Karpas-422 (cell line): ENCODE measurements around the gene TIMD4. TPM values are rescaled to one million over a fixed set of nuclear protein-coding genes. Genes with fewer than 3 reads are reported as not detected.

Experiments
- DNase-seq: peaks from one replicate; pipeline ENCODE4 v3.0.0-alpha.2; 2015
- H2AFZ ChIP-seq: fragments of 200-600 bp; sonication (generic); 2 replicates; pipeline ENCODE4 v1.6.1; 2014; ENCODE audit warnings: antibody characterized with exemption, low read length, mixed read lengths
- H3K27ac ChIP-seq: fragments of 200-600 bp; sonication (generic); 2 replicates; pipeline ENCODE4 v1.5.1; 2014; ENCODE audit warnings: mild to moderate bottlenecking, low read length, moderate library complexity
- H3K27me3 ChIP-seq: fragments of 200-600 bp; sonication (generic); 2 replicates; pipeline ENCODE4 v1.6.1; 2014; ENCODE audit warnings: low read length, mixed read lengths
- H3K36me3 ChIP-seq: fragments of 200-600 bp; sonication (generic); 2 replicates; pipeline ENCODE4 v1.6.1; 2014; ENCODE audit warnings: low read length, mixed read lengths; ENCODE audit not compliant: insufficient read depth
- H3K4me1 ChIP-seq: fragments of 200-600 bp; sonication (generic); 2 replicates; pipeline ENCODE4 v1.6.1; 2014; ENCODE audit warnings: mild to moderate bottlenecking, low read length, mixed read lengths
- H3K4me2 ChIP-seq: fragments of 200-600 bp; sonication (generic); 2 replicates; pipeline ENCODE4 v1.6.1; 2014; ENCODE audit warnings: low read length, low read depth, mild to moderate bottlenecking; ENCODE audit not compliant: poor library complexity, severe bottlenecking
- H3K4me3 ChIP-seq: fragments of 200-600 bp; sonication (generic); 2 replicates; pipeline ENCODE4 v1.5.1; 2014; ENCODE audit warnings: mild to moderate bottlenecking, antibody characterized with exemption, low read length, mixed read lengths
- H3K79me2 ChIP-seq: fragments of 200-600 bp; sonication (generic); 2 replicates; pipeline ENCODE4 v1.6.1; 2014; ENCODE audit warnings: mild to moderate bottlenecking, low read length, mixed read lengths
- H3K9ac ChIP-seq: fragments of 200-600 bp; sonication (generic); 2 replicates; pipeline ENCODE4 v1.6.0; 2014; ENCODE audit warnings: low read length
- H3K9me2 ChIP-seq: fragments of 200-600 bp; sonication (generic), shearing (Covaris generic); replicated peaks from 2 replicates; pipeline ENCODE4 v1.6.0; 2014; ENCODE audit warnings: mild to moderate bottlenecking, low read length, moderate library complexity; ENCODE audit not compliant: insufficient read depth
- H3K9me3 ChIP-seq: fragments of 300-700, 200-600 bp; sonication (generic); 2 replicates; pipeline ENCODE4 v1.6.1; 2014; ENCODE audit warnings: low read length, mixed read lengths
- H4K20me1 ChIP-seq: fragments of 200-600 bp; sonication (generic); 2 replicates; pipeline ENCODE4 v1.6.1; 2014; ENCODE audit warnings: mild to moderate bottlenecking, antibody characterized with exemption, low read length, low read depth; ENCODE audit not compliant: insufficient read depth
- total RNA-seq: library from RNA; depleted of rRNA; stranded (reverse); fragments of >200 nt; shearing (Covaris generic); gene quantifications from 2 replicates; pipeline ENCODE4 v1.2.3, GENCODE V29; 2014; ENCODE audit warnings: low replicate concordance

The TIMD4 gene
- total RNA-seq, 1 experiment from 2014 or later = not detected

- H3K4me2 ChIP-seq = no peak overlapping the region
- no peak overlapping the region for H2AFZ ChIP-seq
- DNase-seq = no peak
- no peaks in the 10 kb centered on the region for H3K9me2 ChIP-seq
- H3K4me1 ChIP-seq = peaks cover 3% of the 10 kb centered on the region; the same call in 1 of the 2 replicates
- H3K27ac ChIP-seq = no peak overlapping the region
- H3K27me3 ChIP-seq = no peaks in the 10 kb centered on the region
- no peaks in the 10 kb centered on the region for H3K36me3 ChIP-seq
- no peak overlapping the region for H3K9ac ChIP-seq
- no peak overlapping the region for H3K4me3 ChIP-seq
- no peaks in the 10 kb centered on the region for H3K79me2 ChIP-seq
- H3K9me3 ChIP-seq = no peaks in the 10 kb centered on the region
- no peaks in the 10 kb centered on the region for H4K20me1 ChIP-seq
Measured at GRCh38 chr5:156918311-156918845, 44.6 kb downstream of the TIMD4 start.

GRCh38 chr5:156914371-156914737 is 48.7 kb downstream of the TIMD4 start:
- Histone ChIP-seq H3K4me3 (no peak overlapping the region), H3K4me2 (no peak overlapping the region), H3K27me3 (no peaks in the 10 kb centered on the region), H3K4me1 (peaks cover 3% of the 10 kb centered on the region; the same call in 1 of the 2 replicates), H3K9ac (no peak overlapping the region), H3K36me3 (no peaks in the 10 kb centered on the region), H3K9me2 (no peaks in the 10 kb centered on the region), H3K79me2 (no peaks in the 10 kb centered on the region), H2AFZ (0 out of 2 replicates have a peak overlapping the region, but pooled peaks have one; percentile 29), H3K27ac (no peak overlapping the region), H4K20me1 (no peaks in the 10 kb centered on the region), H3K9me3 (no peaks in the 10 kb centered on the region)
- DNase-seq = no peak

- H3K36me3 ChIP-seq = no peaks in the 10 kb centered on the region
- H3K4me3 ChIP-seq = no peak overlapping the region
- H3K4me1 ChIP-seq = peaks cover 3% of the 10 kb centered on the region; the same call in 1 of the 2 replicates
- H3K9me2 ChIP-seq = no peaks in the 10 kb centered on the region
- 0 out of 2 replicates have a peak overlapping the region, but pooled peaks have one; percentile 29 for H2AFZ ChIP-seq
- H3K79me2 ChIP-seq = no peaks in the 10 kb centered on the region
- no peak overlapping the region for H3K4me2 ChIP-seq
- H4K20me1 ChIP-seq = no peaks in the 10 kb centered on the region
- DNase-seq = peak; percentile 60
- no peaks in the 10 kb centered on the region for H3K27me3 ChIP-seq
- no peak overlapping the region for H3K27ac ChIP-seq
- no peak overlapping the region for H3K9ac ChIP-seq
- H3K9me3 ChIP-seq = no peaks in the 10 kb centered on the region
Measured at GRCh38 chr5:156913719-156914370, 49.2 kb downstream of the TIMD4 start.

- H3K4me3 ChIP-seq = no peak overlapping the region
- H3K79me2 ChIP-seq = no peaks in the 10 kb centered on the region
- H3K27ac ChIP-seq = no peak overlapping the region
- H3K9me3 ChIP-seq = no peaks in the 10 kb centered on the region
- DNase-seq = no peak
- H3K9me2 ChIP-seq = no peaks in the 10 kb centered on the region
- no peaks in the 10 kb centered on the region for H4K20me1 ChIP-seq
- peaks cover 3% of the 10 kb centered on the region; the same call in 1 of the 2 replicates for H3K4me1 ChIP-seq
- H3K4me2 ChIP-seq = no peak overlapping the region
- H3K36me3 ChIP-seq = no peaks in the 10 kb centered on the region
- no peaks in the 10 kb centered on the region for H3K27me3 ChIP-seq
- no peak overlapping the region for H3K9ac ChIP-seq
- no peak overlapping the region for H2AFZ ChIP-seq
Measured at GRCh38 chr5:156913355-156913718, 49.7 kb downstream of the TIMD4 start.

- peaks cover 3% of the 10 kb centered on the region; the same call in 1 of the 2 replicates for H3K4me1 ChIP-seq
- H3K4me2 ChIP-seq = no peak overlapping the region
Measured at GRCh38 chr5:156912869-156913268, 50.2 kb downstream of the TIMD4 start.

GRCh38 chr5:156909180-156909579 is 53.8 kb downstream of the TIMD4 start:
- H3K27ac ChIP-seq = no peak overlapping the region
- no peaks in the 10 kb centered on the region for H4K20me1 ChIP-seq
- H3K36me3 ChIP-seq = no peaks in the 10 kb centered on the region
- no peak for DNase-seq
- peaks cover 3% of the 10 kb centered on the region; the same call in 1 of the 2 replicates for H3K4me1 ChIP-seq
- no peaks in the 10 kb centered on the region for H3K9me3 ChIP-seq
- H3K79me2 ChIP-seq = no peaks in the 10 kb centered on the region
- no peak overlapping the region for H3K4me2 ChIP-seq
- H3K9me2 ChIP-seq = no peaks in the 10 kb centered on the region
- no peak overlapping the region for H3K4me3 ChIP-seq
- no peak overlapping the region for H2AFZ ChIP-seq
- H3K27me3 ChIP-seq = no peaks in the 10 kb centered on the region
- H3K9ac ChIP-seq = no peak overlapping the region

More at GRCh38 chr5:156912869-156913268, 50.2 kb downstream of the TIMD4 start:
- H3K9me2 ChIP-seq = no peaks in the 10 kb centered on the region
- H3K4me3 ChIP-seq = no peak overlapping the region
- no peak for DNase-seq
- H4K20me1 ChIP-seq = no peaks in the 10 kb centered on the region
- H3K27me3 ChIP-seq = no peaks in the 10 kb centered on the region
- H3K27ac ChIP-seq = no peak overlapping the region
- H3K79me2 ChIP-seq = no peaks in the 10 kb centered on the region
- H3K9ac ChIP-seq = no peak overlapping the region
- H3K9me3 ChIP-seq = no peaks in the 10 kb centered on the region
- H3K36me3 ChIP-seq = no peaks in the 10 kb centered on the region
- no peak overlapping the region for H2AFZ ChIP-seq

GRCh38 chr5:156907667-156908066 is 55.4 kb downstream of the TIMD4 start:
- Histone ChIP-seq H3K4me3 (no peak overlapping the region), H3K36me3 (no peaks in the 10 kb centered on the region), H3K9ac (no peak overlapping the region), H2AFZ (no peak overlapping the region), H3K4me1 (no peaks in the 10 kb centered on the region), H3K27ac (no peak overlapping the region), H3K4me2 (no peak overlapping the region), H3K9me3 (no peaks in the 10 kb centered on the region), H4K20me1 (no peaks in the 10 kb centered on the region), H3K27me3 (no peaks in the 10 kb centered on the region), H3K9me2 (no peaks in the 10 kb centered on the region), H3K79me2 (no peaks in the 10 kb centered on the region)
- DNase-seq = no peak

GRCh38 chr5:156906807-156907206 is 56.2 kb downstream of the TIMD4 start:
- H3K4me2 ChIP-seq = no peak overlapping the region
- H3K36me3 ChIP-seq = no peaks in the 10 kb centered on the region
- no peaks in the 10 kb centered on the region for H3K79me2 ChIP-seq
- no peaks in the 10 kb centered on the region for H3K27me3 ChIP-seq
- no peak overlapping the region for H3K4me3 ChIP-seq
- no peaks in the 10 kb centered on the region for H4K20me1 ChIP-seq
- no peak for DNase-seq
- no peaks in the 10 kb centered on the region for H3K4me1 ChIP-seq
- no peak overlapping the region for H3K27ac ChIP-seq
- no peak overlapping the region for H2AFZ ChIP-seq
- no peaks in the 10 kb centered on the region for H3K9me2 ChIP-seq
- H3K9ac ChIP-seq = no peak overlapping the region
- no peaks in the 10 kb centered on the region for H3K9me3 ChIP-seq
